ENCODE data around the gene KIF19. TPM values are rescaled to one million over a fixed set of nuclear protein-coding genes. Genes with fewer than 3 reads are reported as not detected.

Gene KIF19
- total RNA-seq, 1 donor: not detected

DNA sequence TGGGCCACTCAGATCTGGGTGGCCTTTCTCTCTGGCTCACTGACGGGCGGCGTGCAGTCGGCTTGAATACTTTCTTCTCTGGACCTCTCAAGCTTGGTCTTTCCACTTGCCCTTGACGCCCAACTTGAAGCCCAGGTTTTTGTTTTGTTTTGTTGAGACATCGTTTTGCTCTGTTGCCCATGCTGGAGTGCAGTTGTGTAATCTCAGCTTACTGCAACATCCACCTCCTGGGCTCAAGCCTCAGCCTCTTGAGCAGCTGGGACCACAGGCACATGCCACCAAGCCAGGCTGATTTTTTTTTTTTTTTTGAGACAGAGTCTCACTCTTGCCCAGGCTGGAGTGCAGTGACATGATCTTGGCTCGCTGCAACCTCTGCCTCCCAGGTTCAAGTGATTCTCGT is 22.7 kb upstream of the KIF19 start:
- DNase-seq (ENCODE audit: low read depth): no peak
- TF ChIP-seq, protein P1, sequence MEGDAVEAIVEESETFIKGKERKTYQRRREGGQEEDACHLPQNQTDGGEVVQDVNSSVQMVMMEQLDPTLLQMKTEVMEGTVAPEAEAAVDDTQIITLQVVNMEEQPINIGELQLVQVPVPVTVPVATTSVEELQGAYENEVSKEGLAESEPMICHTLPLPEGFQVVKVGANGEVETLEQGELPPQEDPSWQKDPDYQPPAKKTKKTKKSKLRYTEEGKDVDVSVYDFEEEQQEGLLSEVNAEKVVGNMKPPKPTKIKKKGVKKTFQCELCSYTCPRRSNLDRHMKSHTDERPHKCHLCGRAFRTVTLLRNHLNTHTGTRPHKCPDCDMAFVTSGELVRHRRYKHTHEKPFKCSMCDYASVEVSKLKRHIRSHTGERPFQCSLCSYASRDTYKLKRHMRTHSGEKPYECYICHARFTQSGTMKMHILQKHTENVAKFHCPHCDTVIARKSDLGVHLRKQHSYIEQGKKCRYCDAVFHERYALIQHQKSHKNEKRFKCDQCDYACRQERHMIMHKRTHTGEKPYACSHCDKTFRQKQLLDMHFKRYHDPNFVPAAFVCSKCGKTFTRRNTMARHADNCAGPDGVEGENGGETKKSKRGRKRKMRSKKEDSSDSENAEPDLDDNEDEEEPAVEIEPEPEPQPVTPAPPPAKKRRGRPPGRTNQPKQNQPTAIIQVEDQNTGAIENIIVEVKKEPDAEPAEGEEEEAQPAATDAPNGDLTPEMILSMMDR (IDR thresholded peaks at IDR 0.05; ENCODE audit: insufficient read depth, low read depth, low read length): no peak
- no peak overlapping the region for H3K4me3 ChIP-seq (ENCODE audit: low read depth, low read length)

DNA sequence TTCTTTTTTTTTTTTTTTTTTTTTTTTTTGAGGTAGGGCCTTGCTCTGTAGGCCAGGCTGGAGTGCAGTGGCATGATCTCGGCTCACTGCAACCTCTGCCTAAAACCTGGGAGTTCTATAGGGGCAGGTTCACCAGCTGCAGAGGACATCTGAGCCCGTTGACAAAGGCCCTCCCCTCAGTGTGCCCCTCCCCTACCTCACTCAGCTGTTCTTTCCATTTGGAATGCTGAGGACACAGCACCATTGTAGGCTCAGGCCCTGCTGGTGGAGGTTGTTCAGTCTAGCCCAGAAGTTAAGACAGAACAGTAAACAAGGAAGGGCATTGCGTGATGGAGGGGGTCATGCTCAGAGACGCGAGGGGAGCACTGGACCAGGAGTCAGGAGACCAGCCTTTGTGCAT is 21.8 kb upstream of the KIF19 start:
- TF ChIP-seq, protein P1 (IDR thresholded peaks at IDR 0.05; ENCODE audit: insufficient read depth, low read depth, low read length): no peak
- no peak overlapping the region for H3K4me3 ChIP-seq (ENCODE audit: low read depth, low read length)
- DNase-seq (ENCODE audit: low read depth): no peak

DNA sequence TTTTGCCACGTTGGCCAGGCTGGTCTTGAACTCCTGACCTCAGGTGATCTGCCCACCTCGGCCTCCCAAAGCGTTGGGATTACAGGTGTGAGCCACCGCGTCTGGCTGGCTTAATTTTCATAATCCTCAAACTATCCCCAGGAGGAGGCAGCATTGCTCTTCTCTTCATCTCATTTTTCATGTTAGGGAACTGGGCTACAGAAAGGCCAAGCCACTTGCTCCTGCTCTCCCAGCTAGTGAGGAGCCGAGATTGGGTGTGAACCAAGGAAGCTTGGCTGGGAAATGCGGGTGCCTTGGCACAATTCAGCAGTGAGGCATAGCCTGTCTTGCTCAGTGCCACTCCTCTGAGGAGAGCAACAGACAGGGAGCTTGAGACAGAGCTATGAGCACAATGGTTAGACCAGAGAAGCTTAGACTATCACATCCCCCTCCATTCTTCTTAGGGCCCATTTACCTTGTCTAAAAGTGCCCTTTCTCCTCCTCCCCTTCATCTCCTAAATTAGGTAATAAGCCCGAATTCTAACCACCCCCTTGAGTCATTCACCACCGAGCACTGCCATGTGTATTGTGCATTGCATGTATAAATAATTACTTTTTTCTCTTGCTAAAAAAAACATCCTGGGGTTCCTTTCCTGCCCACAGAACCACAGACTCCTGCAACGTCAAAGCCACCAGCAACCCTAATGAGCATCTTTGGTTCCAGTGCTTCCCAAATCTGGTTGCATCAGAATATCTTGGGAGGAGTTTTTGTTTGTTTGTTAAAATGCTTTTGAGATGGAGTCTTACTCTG is 20.0 kb upstream of the KIF19 start:
- no peak for DNase-seq (ENCODE audit: low read depth)
- no peak overlapping the region for H3K4me3 ChIP-seq (ENCODE audit: low read depth, low read length)
- TF ChIP-seq, protein P1 (IDR thresholded peaks at IDR 0.05; ENCODE audit: insufficient read depth, low read depth, low read length): no peak

DNA sequence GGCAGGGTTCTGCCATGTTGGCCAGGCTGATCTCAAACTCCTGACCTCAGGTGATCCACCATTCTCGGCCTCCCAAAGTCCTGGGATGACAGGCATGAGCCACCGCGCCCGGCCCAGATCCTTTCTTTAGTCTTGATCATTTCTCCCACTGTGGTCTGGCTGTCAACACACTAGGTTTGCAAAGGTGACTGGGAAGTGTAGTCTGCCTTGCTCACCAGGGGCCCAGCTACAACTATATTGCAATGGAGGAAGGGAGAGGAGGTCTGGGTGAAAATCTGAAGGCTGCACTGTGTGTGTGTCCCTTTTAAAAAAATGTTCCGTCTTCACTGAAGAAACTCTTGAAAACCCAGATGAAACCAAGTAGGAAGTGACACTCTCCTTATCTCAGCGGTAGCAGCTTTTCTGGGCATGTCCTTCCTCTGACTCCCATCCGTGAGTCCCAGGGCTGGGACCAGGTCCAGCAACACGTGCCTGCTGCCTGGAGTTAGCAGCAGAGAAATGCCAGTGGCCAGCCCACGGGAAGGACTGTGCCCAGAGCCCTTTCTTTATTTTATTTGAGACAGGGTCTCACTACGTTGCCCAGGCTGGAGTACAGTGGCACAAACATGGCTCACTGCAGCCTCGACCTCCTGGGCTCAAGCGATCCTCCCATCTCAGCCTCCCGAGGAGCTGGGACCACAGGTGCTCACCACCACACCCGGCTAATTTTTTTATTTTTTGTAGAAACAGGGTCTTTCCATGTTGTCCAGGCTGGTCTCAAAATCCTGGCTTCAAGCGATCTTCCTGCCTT is 17.8 kb upstream of the KIF19 start:
- H3K4me3 ChIP-seq (ENCODE audit: low read depth, low read length): no peak overlapping the region
- TF ChIP-seq, protein P1 (IDR thresholded peaks at IDR 0.05; ENCODE audit: insufficient read depth, low read depth, low read length): no peak
- DNase-seq (ENCODE audit: low read depth): no peak

DNA sequence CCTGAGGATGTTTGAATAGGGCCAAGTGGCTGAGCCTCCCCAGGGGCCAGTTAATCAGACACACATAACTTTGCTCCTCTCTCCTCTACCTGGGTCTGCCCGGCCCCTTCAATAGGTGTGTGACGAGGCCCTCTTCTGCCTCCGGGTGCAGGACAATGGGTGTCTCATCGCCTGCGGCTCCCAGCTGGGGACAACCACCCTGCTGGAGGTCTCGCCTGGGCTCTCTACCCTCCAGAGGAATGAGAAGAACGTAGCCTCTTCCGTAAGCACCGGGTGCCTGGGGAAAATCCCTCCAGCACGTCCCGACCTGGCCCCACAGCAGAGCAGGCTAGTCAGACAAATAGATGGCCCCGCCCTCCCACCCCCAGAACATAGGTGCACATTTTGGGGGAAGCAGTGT is 16.1 kb upstream of the KIF19 start:
- no peak overlapping the region for H3K4me3 ChIP-seq (ENCODE audit: low read depth, low read length)
- no peak for DNase-seq (ENCODE audit: low read depth)
- TF ChIP-seq, protein P1 (IDR thresholded peaks at IDR 0.05; ENCODE audit: insufficient read depth, low read depth, low read length): no peak

DNA sequence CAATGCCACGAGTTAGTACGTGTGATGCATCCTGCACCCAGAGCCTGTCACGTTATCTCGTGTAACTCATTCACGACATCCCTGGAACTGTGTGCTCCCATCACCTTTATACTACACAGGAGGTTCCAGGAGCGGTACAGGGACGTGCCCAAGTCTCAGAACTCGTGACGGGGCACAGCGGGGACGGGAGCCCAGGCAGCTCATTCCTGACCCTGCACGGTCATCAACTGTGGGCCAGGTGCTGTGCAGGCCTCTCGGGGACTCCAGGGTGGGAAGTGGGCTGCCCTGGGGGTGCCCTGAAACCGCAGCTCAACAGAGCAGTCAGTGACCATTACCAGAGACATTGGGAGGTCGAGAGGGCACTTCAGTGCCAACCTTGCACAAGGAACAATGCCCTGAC is 11.1 kb upstream of the KIF19 start:
- DNase-seq (ENCODE audit: low read depth): no peak
- no peak overlapping the region for H3K4me3 ChIP-seq (ENCODE audit: low read depth, low read length)
- TF ChIP-seq, protein P1 (IDR thresholded peaks at IDR 0.05; ENCODE audit: insufficient read depth, low read depth, low read length): no peak

All from fibroblast of villous mesenchyme (primary cell).